Activated naive CD4-positive, alpha-beta T cell treated with anti-CD3 and anti-CD28 coated beads, Interleukin-2, amount 10 ng/mL, durations not matched to agents 7 days and 5 days (primary cell): ENCODE results near the gene CDHR2.
A peak's percentile ranks its signal among the peaks of the same experiment; 100 is the strongest.

Experiments used
- CTCF ChIA-PET: fragments of 350-600 bp; sonication (Branson Sonifier 250); formaldehyde crosslinking; loops from one replicate; lab custom pipeline; 2021; ENCODE audit warnings: antibody characterized with exemption; lab: Charles Lee
- DNase-seq: peaks from one replicate; pipeline ENCODE4 v3.0.0-alpha.2; 2020
- H3K27ac Mint-ChIP-seq: one replicate; pipeline ENCODE4 v1.8.0; 2021; ENCODE audit warnings: mild to moderate bottlenecking, moderate library complexity, mixed read lengths
- H3K27me3 Mint-ChIP-seq: one replicate; pipeline ENCODE4 v1.8.0; 2021; ENCODE audit warnings: mild to moderate bottlenecking, mixed read lengths
- H3K36me3 Mint-ChIP-seq: one replicate; pipeline ENCODE4 v1.8.0; 2021; ENCODE audit warnings: mixed read lengths
- H3K4me1 Mint-ChIP-seq: one replicate; pipeline ENCODE4 v1.8.0; 2021; ENCODE audit warnings: mixed read lengths
- H3K4me3 Mint-ChIP-seq: one replicate; pipeline ENCODE4 v1.8.0; 2021; ENCODE audit warnings: mild to moderate bottlenecking, moderate library complexity, mixed read lengths
- H3K9me3 Mint-ChIP-seq: one replicate; pipeline ENCODE4 v1.8.0; 2021; ENCODE audit warnings: mixed read lengths

The CDHR2 gene

DNA sequence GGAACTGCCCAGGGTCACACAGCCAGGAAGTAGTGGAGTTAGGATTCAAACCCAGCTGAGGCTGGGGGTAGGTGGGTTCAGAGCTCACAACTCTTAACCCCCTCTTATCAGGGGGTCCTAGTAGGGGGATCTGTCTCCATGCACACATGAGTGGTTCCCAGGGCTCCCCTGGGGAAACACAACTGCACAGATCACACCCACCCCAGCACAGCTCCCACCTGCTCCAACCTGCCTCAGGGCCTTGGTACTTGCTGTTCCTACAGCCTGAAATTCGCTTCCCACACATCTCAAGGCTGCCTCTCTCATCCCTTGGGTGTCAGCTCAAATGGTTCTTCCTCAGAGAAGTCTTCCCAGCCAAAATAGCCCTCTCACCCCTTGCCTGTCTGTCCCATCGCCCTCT is 76.4 kb downstream of the CDHR2 start:
- Mint-ChIP-seq H3K27ac (no peak overlapping the region), H3K4me1 (peaks cover 11% of the 10 kb centered on the region), H3K9me3 (no peaks in the 10 kb centered on the region), H3K4me3 (no peak overlapping the region), H3K36me3 (no peaks in the 10 kb centered on the region), H3K27me3 (peaks cover 97% of the 10 kb centered on the region)
- CTCF ChIA-PET, result interaction anchor here (0.7 kb wide), 1 partner anchor 53 kb away, joined by 3 read pairs; no protein-coding TSS in a partner anchor
- DNase-seq, result no peak

DNA sequence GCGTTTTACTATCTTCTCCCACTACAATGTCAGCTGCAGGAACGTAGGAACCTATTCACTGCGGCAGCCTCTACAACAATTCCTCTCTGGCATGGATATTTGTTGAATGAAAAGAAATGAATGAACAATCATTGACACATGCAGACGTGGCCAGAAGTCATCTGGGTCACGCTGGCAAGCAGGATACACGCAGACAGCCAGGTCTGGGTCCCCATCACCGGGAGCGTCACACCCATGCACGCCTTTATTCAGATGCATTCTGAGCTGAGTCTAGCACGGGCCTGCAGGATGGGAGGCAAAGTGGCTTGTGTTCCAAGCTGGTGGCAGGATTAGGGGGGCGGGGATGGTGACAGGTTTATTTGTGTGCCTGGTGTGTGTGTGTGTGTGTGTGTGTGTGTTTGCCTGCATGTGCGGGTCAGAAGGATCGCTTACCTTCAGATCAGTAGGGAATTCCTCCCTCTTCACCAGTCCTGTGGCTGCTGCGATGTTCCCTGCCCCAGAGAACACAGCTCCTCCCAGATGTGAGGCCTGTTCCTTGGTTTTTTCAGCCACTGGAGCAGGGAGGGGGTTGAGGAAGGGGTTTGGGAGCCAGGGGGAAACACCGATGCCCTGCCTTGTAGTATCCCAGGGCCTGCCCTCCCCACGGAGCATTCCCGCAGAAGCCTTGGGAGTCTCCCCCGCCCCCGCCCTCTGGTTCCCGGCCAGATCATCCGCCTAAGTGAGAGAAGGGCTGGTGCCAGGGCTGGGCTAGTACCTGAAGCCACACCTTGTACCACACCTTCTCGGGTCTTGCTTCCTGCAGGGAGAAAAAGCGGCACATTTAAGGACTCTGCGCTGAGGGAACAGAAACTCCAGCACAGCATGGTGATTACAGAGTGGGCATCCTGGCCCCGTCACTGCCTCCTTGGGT is 77.1 kb downstream of the CDHR2 start:
- Mint-ChIP-seq H3K9me3 (no peaks in the 10 kb centered on the region), H3K27me3 (peaks cover 97% of the 10 kb centered on the region), H3K4me1 (peaks cover 15% of the 10 kb centered on the region), H3K27ac (no peak overlapping the region), H3K36me3 (no peaks in the 10 kb centered on the region), H3K4me3 (no peak overlapping the region)
- CTCF ChIA-PET, result no interaction called here
- DNase-seq, result no peak

DNA sequence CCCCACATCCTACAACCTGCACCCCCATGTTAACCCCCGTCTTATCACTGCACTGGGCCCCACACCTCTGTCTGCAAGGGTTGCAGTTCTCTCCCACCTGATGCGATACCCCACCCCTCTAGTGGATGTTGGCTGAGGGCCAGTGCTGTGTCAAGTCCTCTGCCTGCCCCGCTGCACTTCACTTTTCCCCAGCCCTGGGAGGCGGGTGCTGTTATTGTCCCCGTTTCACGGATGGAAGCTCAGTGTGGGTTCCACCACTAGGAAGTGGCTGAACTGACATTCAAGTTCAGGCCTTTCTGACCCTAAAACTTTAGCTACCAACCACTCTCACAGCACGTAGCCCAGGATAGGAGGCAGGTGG is 77.7 kb downstream of the CDHR2 start:
- no peak overlapping the region for H3K27ac Mint-ChIP-seq
- H3K4me3 Mint-ChIP-seq, result no peak overlapping the region
- H3K27me3 Mint-ChIP-seq, result peaks cover 97% of the 10 kb centered on the region
- peaks cover 15% of the 10 kb centered on the region for H3K4me1 Mint-ChIP-seq
- no peaks in the 10 kb centered on the region for H3K9me3 Mint-ChIP-seq
- CTCF ChIA-PET, result no interaction called here
- no peaks in the 10 kb centered on the region for H3K36me3 Mint-ChIP-seq
- no peak for DNase-seq

DNA sequence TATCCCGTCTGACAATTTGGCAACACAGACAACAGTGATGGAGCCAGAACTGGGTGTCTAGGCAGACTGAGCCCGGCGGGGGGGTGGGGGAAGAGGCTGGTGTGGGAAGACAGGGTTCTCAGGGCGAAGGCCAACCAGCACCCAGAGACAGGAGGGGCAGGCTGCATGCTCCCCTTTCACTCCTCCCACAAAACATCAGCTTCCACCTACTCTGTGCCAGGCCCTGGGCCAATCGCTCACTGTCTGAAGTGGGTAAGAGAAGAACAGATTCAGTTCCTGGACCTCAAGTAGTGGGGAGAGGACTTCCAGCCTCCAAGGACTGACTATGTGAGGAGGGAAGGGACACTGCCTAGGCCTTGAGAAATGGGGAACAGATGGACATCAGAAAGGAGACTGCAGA is 78.4 kb downstream of the CDHR2 start:
- peaks cover 98% of the 10 kb centered on the region for H3K27me3 Mint-ChIP-seq
- DNase-seq, result no peak
- peaks cover 15% of the 10 kb centered on the region for H3K4me1 Mint-ChIP-seq
- no peak overlapping the region for H3K27ac Mint-ChIP-seq
- no peaks in the 10 kb centered on the region for H3K9me3 Mint-ChIP-seq
- H3K4me3 Mint-ChIP-seq, result no peak overlapping the region
- no peaks in the 10 kb centered on the region for H3K36me3 Mint-ChIP-seq
- CTCF ChIA-PET, result no interaction called here

DNA sequence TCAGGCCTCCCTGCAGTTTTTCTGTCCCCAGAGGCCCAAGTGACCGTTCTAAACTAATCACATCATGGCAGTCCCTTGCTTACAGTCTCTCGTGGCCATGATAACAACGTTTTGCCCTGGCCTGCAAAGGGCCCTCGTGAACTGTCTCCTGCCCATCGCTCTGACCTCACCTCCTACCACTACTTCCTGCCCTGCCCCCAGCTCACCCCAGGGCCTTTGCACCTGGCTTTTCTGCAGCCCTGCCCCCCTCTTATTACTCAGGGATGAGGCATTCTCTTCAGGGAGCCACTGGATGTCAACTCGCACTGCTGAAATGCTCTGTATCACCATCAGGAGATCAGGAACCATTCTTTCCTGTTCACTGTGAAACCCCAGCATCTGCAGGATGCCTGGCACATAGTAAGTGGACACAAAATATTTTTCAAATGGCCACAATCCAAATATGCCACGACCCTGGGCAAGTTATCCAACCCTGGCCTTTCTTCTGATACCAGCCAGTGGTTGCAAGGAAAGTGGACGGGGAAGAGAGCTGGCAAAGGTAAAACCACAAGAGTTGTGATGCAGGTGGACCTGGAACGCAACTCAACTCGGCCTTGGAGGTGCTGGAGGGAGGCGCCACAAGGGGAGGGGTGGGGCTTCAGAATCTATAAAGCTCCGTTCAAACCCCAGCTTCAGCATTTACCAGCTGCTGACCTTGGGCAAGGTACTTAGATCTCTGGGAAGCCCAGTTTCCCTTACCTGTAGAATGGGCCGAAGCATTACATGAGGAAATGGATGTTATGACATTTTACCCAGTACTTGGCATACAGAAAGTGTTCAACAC is 79.5 kb downstream of the CDHR2 start:
- Mint-ChIP-seq H3K4me1 (peaks cover 15% of the 10 kb centered on the region), H3K36me3 (no peaks in the 10 kb centered on the region), H3K27me3 (peaks cover 100% of the 10 kb centered on the region), H3K9me3 (no peaks in the 10 kb centered on the region), H3K4me3 (no peak overlapping the region), H3K27ac (no peak overlapping the region)
- DNase-seq, result no peak
- CTCF ChIA-PET, result no interaction called here

DNA sequence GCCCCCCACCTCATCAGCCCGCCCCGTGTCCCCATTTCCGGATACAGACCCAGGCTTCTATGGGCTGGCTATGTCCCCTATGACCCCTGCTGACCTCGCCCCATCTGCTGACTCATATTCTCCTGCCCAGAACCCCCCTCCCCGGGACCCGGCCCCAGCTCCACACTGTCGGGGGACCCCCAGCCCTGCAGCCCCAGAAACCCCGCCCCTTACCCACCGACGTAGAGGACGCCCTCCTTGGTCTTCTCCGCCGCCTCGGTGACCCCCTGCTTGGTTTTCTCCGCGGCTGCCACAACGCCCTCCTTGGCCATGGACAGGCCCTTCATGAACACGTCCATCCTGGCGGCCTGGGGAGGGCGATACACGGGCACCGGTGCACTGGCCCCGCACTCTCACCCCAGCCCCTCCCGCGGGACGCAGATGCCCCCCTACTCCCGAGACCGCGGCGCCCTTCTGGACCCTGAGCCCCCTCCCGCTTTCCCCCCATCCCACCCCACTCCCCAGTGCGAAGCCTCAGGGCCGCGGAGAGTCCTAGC is 80.2 kb downstream of the CDHR2 start:
- Mint-ChIP-seq H3K4me1 (peaks cover 21% of the 10 kb centered on the region), H3K27me3 (peaks cover 99% of the 10 kb centered on the region), H3K4me3 (no peak overlapping the region), H3K9me3 (no peaks in the 10 kb centered on the region), H3K36me3 (no peaks in the 10 kb centered on the region), H3K27ac (no peak overlapping the region)
- DNase-seq, result no peak
- CTCF ChIA-PET, result interaction anchor here (1.4 kb wide), 1 partner anchor 31 kb away, joined by 5 read pairs; no protein-coding TSS in a partner anchor

DNA sequence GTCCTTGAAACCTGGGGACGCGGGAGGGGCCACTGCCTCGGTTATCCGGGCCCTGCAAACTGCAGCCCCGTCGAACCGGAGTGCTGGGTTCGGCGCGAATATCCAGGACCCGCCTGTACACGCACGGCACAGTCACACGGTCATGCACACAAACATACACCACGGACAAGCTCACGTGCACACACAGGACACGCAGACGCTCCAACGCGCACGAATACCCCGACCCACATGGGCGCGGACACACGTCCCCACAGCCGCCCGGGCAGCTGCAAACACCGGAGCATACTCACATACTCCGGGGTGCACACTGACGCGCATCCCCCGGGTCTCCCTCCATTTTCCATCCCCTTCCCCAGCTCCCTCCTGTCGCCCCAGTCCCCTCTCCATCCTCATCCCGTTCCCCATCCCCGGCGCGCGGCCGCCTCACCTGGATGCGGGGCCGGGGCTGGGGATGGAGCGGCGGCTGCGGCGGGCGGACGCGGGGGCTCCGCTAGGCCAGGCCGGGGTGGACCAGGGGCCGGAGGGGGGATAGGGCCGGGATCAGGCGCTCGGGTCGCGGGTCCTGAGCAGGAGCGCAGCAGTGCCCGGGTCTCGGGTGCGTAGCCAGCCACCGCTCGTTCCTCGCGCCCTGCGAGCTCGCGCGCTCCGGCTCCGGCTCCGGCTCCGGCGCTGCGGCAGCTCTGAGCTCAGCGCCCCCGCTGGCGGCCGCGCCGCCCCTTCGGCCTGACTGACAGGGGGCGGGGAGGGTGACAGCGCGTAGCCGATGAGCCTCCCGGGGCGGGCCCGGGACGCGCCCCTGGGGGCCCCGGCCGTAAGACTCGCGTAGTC is 80.9 kb downstream of the CDHR2 start, which contains the start of the genes EIF4E1B and SNCB:
Gene EIF4E1B (plus strand): TSS at position 823 of the 828 bp plus-strand sequence. CDS start 12,113 bp downstream, outside the sequence.
Gene SNCB (minus strand): TSS at position 682 of the 828 bp plus-strand sequence. CDS start 880 bp downstream, outside the sequence.
- H3K27me3 Mint-ChIP-seq, result peaks cover 98% of the 10 kb centered on the region
- peak; percentile 67 for DNase-seq
- H3K9me3 Mint-ChIP-seq, result no peaks in the 10 kb centered on the region
- H3K4me3 Mint-ChIP-seq, result peak within 1 kb of the TSS; percentile 30
- CTCF ChIA-PET, result interaction anchor here (0.9 to 1.9 kb wide), 4 partner anchors 8 to 31 kb away, joined by 3 to 6 read pairs (median 4); partner anchors contain the start of gene TSPAN17
- H3K4me1 Mint-ChIP-seq, result peaks cover 21% of the 10 kb centered on the region
- H3K27ac Mint-ChIP-seq, result no peak within 1 kb of the TSS
- H3K36me3 Mint-ChIP-seq, result no peaks in the 10 kb centered on the region

DNA sequence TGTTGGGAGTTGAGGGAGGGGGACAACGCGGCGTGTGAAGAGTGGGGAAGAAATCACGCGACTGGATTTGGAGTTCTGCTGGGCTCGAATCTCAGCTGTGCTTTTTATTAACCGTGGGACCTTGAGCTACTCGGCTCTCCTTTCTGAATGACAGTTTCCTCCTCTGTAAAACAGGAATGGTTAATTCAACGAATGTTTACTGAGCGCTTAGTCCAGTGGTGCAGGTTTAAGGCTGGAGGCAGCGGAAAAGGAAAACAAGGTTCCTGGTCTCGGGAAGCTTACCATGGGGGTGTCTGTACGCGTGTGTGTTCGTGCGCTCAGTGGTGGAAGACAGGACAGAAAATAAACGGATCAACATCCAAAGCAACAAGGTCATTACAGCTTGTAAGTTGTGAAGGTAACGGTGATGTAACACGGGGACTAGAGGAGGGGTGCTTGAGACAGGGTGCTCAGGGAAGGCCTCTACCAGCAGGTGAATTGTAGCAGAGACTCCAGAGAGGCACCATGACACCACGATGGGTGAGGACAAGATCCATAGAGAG is 81.6 kb downstream of the CDHR2 start:
- H3K27ac Mint-ChIP-seq, result no peak overlapping the region
- H3K4me1 Mint-ChIP-seq, result peaks cover 21% of the 10 kb centered on the region
- no peak for DNase-seq
- peak overlapping the region; percentile 11 for H3K4me3 Mint-ChIP-seq
- no peaks in the 10 kb centered on the region for H3K36me3 Mint-ChIP-seq
- H3K27me3 Mint-ChIP-seq, result peaks cover 98% of the 10 kb centered on the region
- H3K9me3 Mint-ChIP-seq, result no peaks in the 10 kb centered on the region
- CTCF ChIA-PET, result interaction anchor here (0.9 to 1.9 kb wide), 4 partner anchors 9 to 30 kb away, joined by 3 to 6 read pairs (median 4); partner anchors contain the start of gene TSPAN17

DNA sequence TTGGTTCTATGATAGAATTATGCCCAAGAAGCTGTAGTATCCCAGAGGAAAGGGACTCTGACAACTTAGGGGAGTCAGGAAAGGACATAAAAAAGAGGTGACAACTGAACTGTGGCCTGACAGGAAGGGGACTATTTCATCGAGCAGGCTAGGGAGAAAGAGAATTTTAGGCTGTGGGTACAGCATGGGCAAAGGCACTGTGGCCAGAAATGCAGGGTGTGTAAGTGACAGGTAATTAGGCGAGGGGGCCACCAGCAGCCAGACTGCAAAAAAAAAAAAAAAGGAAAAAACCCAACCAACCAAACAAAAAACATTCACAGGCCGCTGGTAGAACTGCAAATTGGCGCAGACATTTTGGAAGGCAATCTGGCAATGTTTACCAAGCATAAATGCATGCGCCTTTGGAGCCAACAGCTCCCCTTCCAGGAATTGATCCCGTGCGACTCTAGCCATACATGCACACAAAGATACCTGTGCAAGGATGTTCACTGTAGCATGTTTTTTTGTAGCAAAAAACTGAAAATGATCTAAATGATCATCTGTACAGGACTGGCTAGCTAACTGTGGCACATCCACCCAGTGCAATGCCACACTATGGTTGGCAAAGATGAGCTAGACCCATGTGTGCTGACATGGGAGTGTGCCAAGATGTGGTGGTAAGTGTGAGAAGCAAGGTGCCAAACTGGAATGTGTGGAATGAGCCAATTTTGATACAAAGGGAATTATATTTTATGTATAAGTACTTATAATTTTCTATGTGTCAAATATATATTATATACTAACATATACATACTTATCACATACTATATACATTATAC is 82.5 kb downstream of the CDHR2 start:
- CTCF ChIA-PET, result interaction anchor here (1.9 kb wide), 1 partner anchor 15 kb away, joined by 6 read pairs; the partner anchor contains the start of gene TSPAN17
- H3K4me3 Mint-ChIP-seq, result no peak overlapping the region
- H3K36me3 Mint-ChIP-seq, result no peaks in the 10 kb centered on the region
- peaks cover 21% of the 10 kb centered on the region for H3K4me1 Mint-ChIP-seq
- H3K27ac Mint-ChIP-seq, result no peak overlapping the region
- H3K9me3 Mint-ChIP-seq, result no peaks in the 10 kb centered on the region
- DNase-seq, result no peak
- peaks cover 98% of the 10 kb centered on the region for H3K27me3 Mint-ChIP-seq

DNA sequence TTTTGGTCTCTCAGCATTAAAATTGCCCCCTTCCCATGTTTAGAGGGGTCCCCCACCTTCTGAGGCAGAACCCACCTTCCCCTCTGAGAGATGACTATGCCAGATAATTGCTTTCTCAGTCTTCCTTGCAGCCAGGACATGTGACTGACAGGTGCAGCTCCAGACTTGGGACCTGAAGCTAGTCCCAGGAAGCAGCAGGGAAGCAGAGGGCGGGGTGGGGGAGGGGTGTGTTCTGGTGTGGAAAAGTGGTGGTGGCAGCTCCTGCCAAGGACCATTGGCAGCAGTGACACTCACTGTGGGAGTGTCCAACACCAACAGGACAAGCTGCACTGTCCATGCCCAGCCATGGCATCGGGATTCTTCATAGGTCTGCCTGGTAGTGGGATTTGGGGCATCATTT is 83.6 kb downstream of the CDHR2 start:
- no peaks in the 10 kb centered on the region for H3K9me3 Mint-ChIP-seq

DNA sequence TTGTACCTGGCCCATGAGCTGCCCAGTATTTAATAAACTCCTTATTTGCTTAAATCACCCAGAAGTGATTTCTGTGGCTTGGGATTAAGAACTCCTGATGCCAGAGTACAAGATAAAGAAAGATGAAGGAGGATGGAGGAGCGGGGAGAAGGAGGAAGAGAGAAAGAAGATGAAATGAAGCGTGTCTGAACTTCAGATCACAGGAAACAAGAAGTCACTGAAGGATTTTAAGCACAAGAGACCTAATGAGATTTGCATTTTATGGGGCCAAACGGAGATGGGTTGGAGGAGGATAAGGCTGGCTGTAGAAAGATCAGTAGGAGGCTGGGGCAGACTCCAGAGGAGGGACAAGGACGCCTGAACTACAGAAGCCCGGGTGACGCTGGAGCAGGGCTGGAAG is 84.5 kb downstream of the CDHR2 start:
- DNase-seq, result no peak
- Mint-ChIP-seq H3K9me3 (no peaks in the 10 kb centered on the region), H3K27ac (no peak overlapping the region), H3K27me3 (peaks cover 93% of the 10 kb centered on the region), H3K4me1 (peaks cover 19% of the 10 kb centered on the region), H3K4me3 (no peak overlapping the region), H3K36me3 (no peaks in the 10 kb centered on the region)
- CTCF ChIA-PET, result interaction anchor here (1.0 kb wide), 1 partner anchor 27 kb away, joined by 3 read pairs; no protein-coding TSS in a partner anchor

More for the DNA sequence above, 83.6 kb downstream of the CDHR2 start:
- no peak overlapping the region for H3K4me3 Mint-ChIP-seq
- DNase-seq, result no peak
- H3K36me3 Mint-ChIP-seq, result no peaks in the 10 kb centered on the region
- peaks cover 98% of the 10 kb centered on the region for H3K27me3 Mint-ChIP-seq
- no peak overlapping the region for H3K27ac Mint-ChIP-seq
- CTCF ChIA-PET, result interaction anchor here (1.0 kb wide), 1 partner anchor 28 kb away, joined by 3 read pairs; no protein-coding TSS in a partner anchor
- peaks cover 21% of the 10 kb centered on the region for H3K4me1 Mint-ChIP-seq

DNA sequence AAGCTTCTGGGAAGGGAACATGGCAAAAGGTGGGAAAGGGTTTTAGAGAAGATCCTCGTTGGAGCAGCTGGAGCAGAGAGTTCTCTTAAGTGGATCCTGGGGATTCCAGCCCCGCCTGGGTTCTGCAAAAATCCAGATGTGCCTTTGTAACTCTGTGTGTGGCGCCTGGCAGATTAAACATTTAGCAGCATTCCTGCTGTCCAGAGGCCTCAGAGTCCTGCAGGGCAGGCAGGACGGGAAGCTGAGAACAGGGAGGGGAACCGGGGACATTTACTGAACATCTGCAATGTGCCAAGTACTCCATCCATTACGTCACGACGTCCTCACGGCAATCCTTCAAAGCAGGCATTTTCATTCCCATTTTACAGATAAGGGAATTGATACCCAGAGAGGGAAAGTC is 87.3 kb downstream of the CDHR2 start:
- H3K27me3 Mint-ChIP-seq, result peaks cover 72% of the 10 kb centered on the region
- no peak for DNase-seq

More for the DNA sequence above, 87.3 kb downstream of the CDHR2 start:
- Mint-ChIP-seq H3K36me3 (no peaks in the 10 kb centered on the region), H3K4me1 (peaks cover 6% of the 10 kb centered on the region), H3K9me3 (no peaks in the 10 kb centered on the region), H3K27ac (no peak overlapping the region), H3K4me3 (no peak overlapping the region)
- CTCF ChIA-PET, result no interaction called here
